Activated gamma-delta T cell treated with anti-CD3 and anti-CD28 coated beads, Interleukin-2, amount 50 U/mL, for 16 hours (primary cell): ENCODE results near the gene HLA-B.
"Not testable (repeated sequence)": the region's sequence is repeated elsewhere in the genome, so short reads cannot be mapped to it uniquely, and the experiment has no call there.

ENCODE experiments used
- DNase-seq: peaks from one replicate; pipeline ENCODE4 v3.0.0-alpha.2; 2020; ENCODE audit warnings: low read depth

HLA-B gene

GRCh38 chr6:31356946-31357466, at the start of gene HLA-B:
HLA-B (minus strand) TSS chr6:31357179; CDS start chr6:31357158, 21 bp downstream.
- peak; percentile 67 for DNase-seq

- DNase-seq: no peak
These were observed 49.0 kb upstream of the HLA-B start for GRCh38 chr6:31405996-31406395.

GRCh38 chr6:31404061-31404364, 47.0 kb upstream of the HLA-B start:
- not testable (repeated sequence) for DNase-seq

- DNase-seq: peak; percentile 59
These were observed 46.5 kb upstream of the HLA-B start, which contains the start of gene MICA for GRCh38 chr6:31403283-31404060. MICA (plus strand) TSS chr6:31403595; CDS start chr6:31403633, 38 bp downstream.

GRCh38 chr6:31402324-31403282, 45.6 kb upstream of the HLA-B start:
- no peak for DNase-seq

- no peak for DNase-seq
These were observed 44.4 kb upstream of the HLA-B start for GRCh38 chr6:31401403-31401802.

GRCh38 chr6:31400467-31401289, 43.7 kb upstream of the HLA-B start:
- peak; percentile 59 for DNase-seq

- peak; percentile 19 for DNase-seq
These were observed 42.8 kb upstream of the HLA-B start for GRCh38 chr6:31399589-31400466.

- no peak for DNase-seq
These were observed 41.0 kb upstream of the HLA-B start for GRCh38 chr6:31397901-31398525.

GRCh38 chr6:31397153-31397499, 40.1 kb upstream of the HLA-B start:
- DNase-seq: not testable (repeated sequence)

- DNase-seq: peak; percentile 81
These were observed 39.6 kb upstream of the HLA-B start for GRCh38 chr6:31396422-31397152.

GRCh38 chr6:31395832-31396231, 38.9 kb upstream of the HLA-B start:
- no peak for DNase-seq

GRCh38 chr6:31394381-31394780, 37.4 kb upstream of the HLA-B start:
- no peak for DNase-seq

- DNase-seq: no peak
These were observed 37.0 kb upstream of the HLA-B start for GRCh38 chr6:31393932-31394331.

- not testable (repeated sequence) for DNase-seq
These were observed 32.8 kb upstream of the HLA-B start for GRCh38 chr6:31389802-31390132.

GRCh38 chr6:31388916-31389801, 32.2 kb upstream of the HLA-B start:
- DNase-seq: not testable (repeated sequence)

GRCh38 chr6:31386977-31387376, 30.0 kb upstream of the HLA-B start:
- no peak for DNase-seq

GRCh38 chr6:31386099-31386498, 29.1 kb upstream of the HLA-B start:
- DNase-seq: no peak

- no peak for DNase-seq
These were observed 28.1 kb upstream of the HLA-B start for GRCh38 chr6:31385041-31385440.
